ENCODE measurements around the gene AKAP17A. TPM values are rescaled to one million over a fixed set of nuclear protein-coding genes. Genes with fewer than 3 reads are reported as not detected.

The AKAP17A gene
- total and polyA plus RNA-seq, 2 of the 13 experiments (the other 11 are each of a cell fraction or from before 2014, with no cell fraction given): 20.5 to 26.5 TPM

- FAIRE-seq (no peak), DNase-seq (ENCODE audit: low spot score) (peak; percentile 25), ATAC-seq (peak; percentile 58)
- CTCF ChIA-PET (ENCODE audit: low intra/inter-chr PET ratio, low total read pairs): no interaction called here
- no peak overlapping the region for H2AFZ ChIP-seq (ENCODE audit: low read length)
- peak overlapping the region; percentile 94 for H3K4me2 ChIP-seq (ENCODE audit: low read depth, low read length)
- 7% methylated on average over 18 of the region's 28 CpGs for WGBS (ENCODE audit: low lambda C conversion rate)
- H4K20me1 ChIP-seq (ENCODE audit: insufficient read depth, low read length): peaks cover 33% of the 10 kb centered on the region; the same call in 1 of the 2 replicates
- in situ Hi-C loops (cut with HindIII; ENCODE audit: extremely low pct_ligation_motif_present, low pct_unique_long_range_greater_than_20kb): no loop called here
- H3K27ac ChIP-seq (ENCODE audit: extremely low read length, insufficient read depth, low read length): peak overlapping the region; percentile 78
- intact Hi-C loops (cut with micrococcal nuclease; ENCODE audit: unreplicated experiment): no loop called here
- H3K79me2 ChIP-seq (ENCODE audit: insufficient read depth, low read length): peaks cover 41% of the 10 kb centered on the region
- POLR2A ChIA-PET: no interaction called here
- peak overlapping the region; percentile 95 for H3K9ac ChIP-seq (ENCODE audit: insufficient read depth, low read depth, low read length)
- peaks cover 18 to 40% of the 10 kb centered on the region in 2 experiments for H3K36me3 ChIP-seq (replicated peaks in 1 of 2; ENCODE audit: control insufficient read depth in 1 of 2, insufficient read depth in 2 of 2, low read length in 2 of 2)
- peaks cover 23% of the 10 kb centered on the region for H3K4me1 ChIP-seq (ENCODE audit: insufficient read depth, low read length)
- H3K9me3 ChIP-seq (ENCODE audit: low read length): no peaks in the 10 kb centered on the region
- H3K4me3 ChIP-seq (replicated peaks in 1 of 3; ENCODE audit: insufficient read depth in 1 of 3, low read depth in 2 of 3, low read length in 3 of 3): peak overlapping the region; percentile 93 to 100 (median 99)
- H3K27me3 ChIP-seq (ENCODE audit: control insufficient read depth in 1 of 2, insufficient read depth in 2 of 2, low read length in 2 of 2): no peaks in the 10 kb centered on the region; a peak in 1 of 5 replicates
- no TSS peak for BruUV-seq (replicated peaks)
- TF ChIP-seq ZNF354B (CRISPR knock-in tag; IDR thresholded peaks at IDR 0.05): no peak
- TF ChIP-seq AHR (CRISPR knock-in tag; IDR thresholded peaks at IDR 0.05): no peak
- TF ChIP-seq ARID4A (CRISPR knock-in tag; IDR thresholded peaks at IDR 0.05; ENCODE audit: borderline replicate concordance): peak; percentile 54; the same call in 1 of the 2 replicates
- TF ChIP-seq ZNF501 (CRISPR knock-in tag; IDR thresholded peaks at IDR 0.05): peak; percentile 46; the same call in 1 of the 2 replicates
- no peak for TF ChIP-seq ZNF550 (CRISPR knock-in tag; IDR thresholded peaks at IDR 0.05; ENCODE audit: borderline replicate concordance)
- no peak for TF ChIP-seq ZNF512B (CRISPR knock-in tag; IDR thresholded peaks at IDR 0.05; ENCODE audit: borderline replicate concordance)
- peak; percentile 87 for TF ChIP-seq ZNF652 (CRISPR knock-in tag; IDR thresholded peaks at IDR 0.05; ENCODE audit: borderline replicate concordance, low read depth)
- peak; percentile 57; the same call in 1 of the 2 replicates for TF ChIP-seq PHF8 (CRISPR knock-in tag; IDR thresholded peaks at IDR 0.05)
- TF ChIP-seq GFI1 (CRISPR knock-in tag; IDR thresholded peaks at IDR 0.05; ENCODE audit: borderline replicate concordance): no peak
- no peak for TF ChIP-seq MLXIP (CRISPR knock-in tag; IDR thresholded peaks at IDR 0.05; ENCODE audit: borderline replicate concordance)
- no peak for TF ChIP-seq E2F2 (CRISPR knock-in tag; IDR thresholded peaks at IDR 0.05; ENCODE audit: borderline replicate concordance)
- TF ChIP-seq YEATS4 (CRISPR knock-in tag; IDR thresholded peaks at IDR 0.05; ENCODE audit: borderline replicate concordance): 0 out of 2 replicates have a peak, but pooled peaks have one; percentile 19
These were observed 1.2 kb downstream of the AKAP17A start for GRCh38 chrX:1592470-1593142.

Measured in HepG2 (cell line).